HTR-8/SVneo (cell line): ENCODE results near the gene RPIA.
"Not testable (repeated sequence)": the region's sequence is repeated elsewhere in the genome, so short reads cannot be mapped to it uniquely, and the experiment has no call there.

Source experiments
- DNase-seq: peaks from one replicate; pipeline ENCODE4 v3.0.0; 2011; ENCODE audit warnings: low spot score, mixed read lengths; ENCODE audit not compliant: insufficient read length
- FAIRE-seq: peaks from 2 replicates; lab custom pipeline; 2011; peaks lifted over from hg19 to GRCh38; lab: Jason Lieb, UNC

The RPIA gene

GRCh38 chr2:88691339-88692183 lies at the start of gene RPIA:
Gene RPIA (plus strand): TSS chr2:88691673. CDS start chr2:88691699, 26 bp downstream.
- DNase-seq, result peak; percentile 98
- FAIRE-seq, result peak; percentile 97

GRCh38 chr2:88642278-88642677 lies 49.2 kb upstream of the RPIA start:
- FAIRE-seq (no peak), DNase-seq (no peak)

GRCh38 chr2:88645291-88645882 lies 46.1 kb upstream of the RPIA start:
- FAIRE-seq, result not testable (repeated sequence)

GRCh38 chr2:88651646-88652045 lies 39.8 kb upstream of the RPIA start:
- FAIRE-seq, result no peak
- DNase-seq, result no peak

More at GRCh38 chr2:88645291-88645882, 46.1 kb upstream of the RPIA start:
- not testable (repeated sequence) for DNase-seq

GRCh38 chr2:88654714-88655113 lies 36.8 kb upstream of the RPIA start:
- FAIRE-seq, result no peak
- no peak for DNase-seq

GRCh38 chr2:88656690-88657089 lies 34.8 kb upstream of the RPIA start:
- no peak for FAIRE-seq
- no peak for DNase-seq

GRCh38 chr2:88657131-88657530 lies 34.3 kb upstream of the RPIA start:
- peak; percentile 28 for FAIRE-seq
- no peak for DNase-seq

- DNase-seq, result peak; percentile 27
These were observed 33.1 kb upstream of the RPIA start for GRCh38 chr2:88658326-88658725.

GRCh38 chr2:88658881-88659537 lies 32.5 kb upstream of the RPIA start:
- peak; percentile 33 for FAIRE-seq
- no peak for DNase-seq

More at GRCh38 chr2:88658326-88658725, 33.1 kb upstream of the RPIA start:
- no peak for FAIRE-seq

GRCh38 chr2:88659538-88659915 lies 31.9 kb upstream of the RPIA start:
- peak; percentile 72 for DNase-seq
- FAIRE-seq, result peak; percentile 65

GRCh38 chr2:88660622-88661021 lies 30.9 kb upstream of the RPIA start:
- DNase-seq (no peak), FAIRE-seq (no peak)

GRCh38 chr2:88666576-88666975 lies 24.9 kb upstream of the RPIA start:
- DNase-seq (no peak), FAIRE-seq (no peak)

- FAIRE-seq (no peak), DNase-seq (no peak)
These were observed 24.3 kb upstream of the RPIA start for GRCh38 chr2:88667219-88667618.

- DNase-seq (no peak), FAIRE-seq (no peak)
These were observed 22.6 kb upstream of the RPIA start for GRCh38 chr2:88668862-88669261.

GRCh38 chr2:88669482-88670214 lies 21.8 kb upstream of the RPIA start:
- FAIRE-seq, result peak; percentile 38
- DNase-seq, result peak; percentile 60

GRCh38 chr2:88671786-88672427 lies 19.6 kb upstream of the RPIA start:
- FAIRE-seq (no peak), DNase-seq (peak; percentile 70)

- DNase-seq (no peak), FAIRE-seq (no peak)
These were observed 18.1 kb upstream of the RPIA start for GRCh38 chr2:88673363-88673762.

GRCh38 chr2:88680266-88680902 lies 11.1 kb upstream of the RPIA start:
- FAIRE-seq (no peak), DNase-seq (no peak)

GRCh38 chr2:88680916-88681315 lies 10.6 kb upstream of the RPIA start:
- no peak for FAIRE-seq
- no peak for DNase-seq
